CD14-positive monocyte (primary cell): Measurements from ENCODE around the gene LIPG. TPM values are rescaled to one million over a fixed set of nuclear protein-coding genes. Genes with fewer than 3 reads are reported as not detected.

Source experiments
- DNase-seq, 3 donors: peaks; one replicate each; pipeline ENCODE4 v3.0.0-alpha.2; 2011 to 2022
- H2AFZ ChIP-seq: 2 replicates; pipeline ENCODE4 v1.6.0; 2012; ENCODE audit warnings: mild to moderate bottlenecking, low read depth, low read length, inconsistent platforms; ENCODE audit not compliant: insufficient read depth, poor library complexity, severe bottlenecking
- H3K27ac ChIP-seq, 2 donors: 1 replicate in 1 of 2; 2 replicates in 1 of 2; pipeline ENCODE4 v1.5.1; 2012 to 2013; ENCODE audit warnings: low read length in 2 of 2, control low read depth in 1 of 2, inconsistent platforms in 1 of 2, low read depth in 1 of 2, mild to moderate bottlenecking in 1 of 2
- H3K27me3 ChIP-seq, 2 donors: one replicate each; pipeline versions ENCODE4 v1.6.0 to v1.6.1; 2011 to 2013; ENCODE audit warnings: low read length in 2 of 2; ENCODE audit not compliant: control insufficient read depth in 2 of 2, insufficient read depth in 2 of 2
- H3K36me3 ChIP-seq, 2 donors: replicated peaks in 1 of 2; 1 replicate in 1 of 2; 2 replicates in 1 of 2; pipeline versions ENCODE4 v1.5.1 to v1.6.1; 2012 to 2013; ENCODE audit warnings: low read length in 2 of 2, control low read depth in 1 of 2, inconsistent platforms in 1 of 2, mild to moderate bottlenecking in 1 of 2; ENCODE audit not compliant: insufficient read depth in 2 of 2, control insufficient read depth in 1 of 2
- H3K4me1 ChIP-seq, 2 donors: 1 replicate in 1 of 2; 2 replicates in 1 of 2; pipeline versions ENCODE4 v1.5.1 to v1.6.1; 2012 to 2013; ENCODE audit warnings: low read length in 2 of 2, control low read depth in 1 of 2, inconsistent platforms in 1 of 2, mild to moderate bottlenecking in 1 of 2, moderate library complexity in 1 of 2; ENCODE audit not compliant: insufficient read depth in 2 of 2, control insufficient read depth in 1 of 2
- H3K4me2 ChIP-seq: replicated peaks from 2 replicates; pipeline ENCODE3; 2012; ENCODE audit warnings: low read length, moderate library complexity, mild to moderate bottlenecking; ENCODE audit not compliant: poor library complexity, severe bottlenecking; ENCODE audit errors: extremely low read depth
- H3K4me3 ChIP-seq, 3 experiments: fragments of 200-600 bp in 1 of 3; sonication (generic) in 1 of 3; replicated peaks in 1 of 3; 1 replicate in 2 of 3; 2 replicates in 1 of 3; pipeline ENCODE4 v1.5.1; 2011 to 2013; ENCODE audit warnings: low read length in 3 of 3, mild to moderate bottlenecking in 3 of 3, control low read depth in 2 of 3, low read depth in 2 of 3, inconsistent platforms in 1 of 3, moderate library complexity in 1 of 3
- H3K79me2 ChIP-seq: 2 replicates; pipeline ENCODE4 v1.6.0; 2012; ENCODE audit warnings: mild to moderate bottlenecking, control low read depth, inconsistent platforms, low read length, moderate library complexity; ENCODE audit not compliant: insufficient read depth
- H3K9ac ChIP-seq: 2 replicates; pipeline ENCODE4 v1.6.0; 2017; ENCODE audit warnings: low read length, mild to moderate bottlenecking; ENCODE audit not compliant: insufficient read depth, poor library complexity, severe bottlenecking
- H3K9me3 ChIP-seq, 2 donors: replicated peaks in 1 of 2; 1 replicate in 1 of 2; 2 replicates in 1 of 2; pipeline versions ENCODE4 v1.5.1 to v1.6.1; 2012 to 2013; ENCODE audit warnings: low read length in 2 of 2, control low read depth in 1 of 2; ENCODE audit not compliant: control insufficient read depth in 1 of 2, insufficient read depth in 1 of 2
- H4K20me1 ChIP-seq: 2 replicates; pipeline ENCODE4 v1.6.0; 2012; ENCODE audit warnings: mild to moderate bottlenecking, low read length, control low read depth, moderate library complexity; ENCODE audit not compliant: insufficient read depth
- H3K27ac Mint-ChIP-seq, 7 donors: one replicate each; pipeline ENCODE4 v1.8.0; 2020; ENCODE audit warnings: mild to moderate bottlenecking in 7 of 7, mixed read lengths in 7 of 7, moderate library complexity in 6 of 7, inconsistent platforms in 2 of 7
- H3K27me3 Mint-ChIP-seq, 3 donors: one replicate each; pipeline ENCODE4 v1.8.0; 2021 to 2022; ENCODE audit warnings: low read depth in 3 of 3, mild to moderate bottlenecking in 3 of 3, mixed read lengths in 3 of 3, moderate library complexity in 3 of 3, inconsistent platforms in 1 of 3
- H3K36me3 Mint-ChIP-seq, 2 donors: one replicate each; pipeline ENCODE4 v1.8.0; 2020; ENCODE audit warnings: mixed read lengths in 2 of 2, inconsistent platforms in 1 of 2, mild to moderate bottlenecking in 1 of 2
- H3K4me1 Mint-ChIP-seq: one replicate; pipeline ENCODE4 v1.8.0; 2020; ENCODE audit warnings: mild to moderate bottlenecking, mixed read lengths
- H3K4me3 Mint-ChIP-seq, 2 donors: one replicate each; pipeline ENCODE4 v1.8.0; 2020; ENCODE audit warnings: mild to moderate bottlenecking in 2 of 2, mixed read lengths in 2 of 2, moderate library complexity in 1 of 2
- H3K9me3 Mint-ChIP-seq, 7 donors: one replicate each; pipeline ENCODE4 v1.8.0; 2020 to 2022; ENCODE audit warnings: mixed read lengths in 7 of 7, mild to moderate bottlenecking in 6 of 7, moderate library complexity in 6 of 7, inconsistent platforms in 2 of 7
- CTCF ChIP-seq: fragments of 200-600 bp; IDR thresholded peaks from one replicate; pipeline ENCODE4 v1.8.0; 2022; ENCODE audit warnings: antibody characterized with exemption, mild to moderate bottlenecking
- WGBS: methylation state at CpG from one replicate; pipeline ENCODE4 v1.1.5; 2013; ENCODE audit warnings: missing lambda C conversion rate; ENCODE audit not compliant: insufficient coverage; 5-methylcytosine and 5-hydroxymethylcytosine counted together
- intact Hi-C, 2 donors: fragments of 100-400 bp; cut with micrococcal nuclease; formaldehyde crosslinking; loops; one replicate each; pipeline versions ENCODE4 v1.15.0 to v1.15.1; 2023
- polyA plus RNA-seq, 3 donors: library from polyadenylated mRNA; depleted of rRNA in 1 of 3; unstranded in 2 of 3; stranded (reverse) in 1 of 3; fragments of 300-500 nt in 2 of 3; fragments of >200 nt in 1 of 3; fragmentation: Illumina TruSeq in 2 of 3; gene quantifications; 1 replicate in 2 of 3; 2 replicates in 1 of 3; pipeline ENCODE4 v1.2.3, GENCODE V29; 2012 to 2021

Gene LIPG
- polyA plus RNA-seq, 3 donors: not detected

- Mint-ChIP-seq H3K4me1 (peaks cover 9% of the 10 kb centered on the region), H3K27ac (no peak overlapping the region), H3K9me3 (peaks cover 0 to 7% (median 2%) of the 10 kb centered on the region in 7 donors), H3K4me3 (no peak overlapping the region), H3K36me3 (no peaks in the 10 kb centered on the region), H3K27me3 (peaks cover 0 to 8% (median 6%) of the 10 kb centered on the region in 3 donors)
- H4K20me1 ChIP-seq: no peaks in the 10 kb centered on the region
- no peaks in the 10 kb centered on the region for H3K9me3 ChIP-seq
- intact Hi-C loops: no loop called here
- no peak overlapping the region for H3K4me3 ChIP-seq
- H3K27me3 ChIP-seq: no peaks in the 10 kb centered on the region
- WGBS: no CpG with 5 or more reads among the region's 1 CpG
- no peak overlapping the region for H2AFZ ChIP-seq
- no peak overlapping the region for H3K27ac ChIP-seq
- no peak for DNase-seq
- H3K9ac ChIP-seq: no peak overlapping the region
- peaks cover 0 to 4% of the 10 kb centered on the region in 2 donors for H3K4me1 ChIP-seq
- no peaks in the 10 kb centered on the region for H3K36me3 ChIP-seq
- TF ChIP-seq CTCF: no peak
- no peak overlapping the region for H3K4me2 ChIP-seq
- no peaks in the 10 kb centered on the region for H3K79me2 ChIP-seq
These were observed 26.8 kb upstream of the LIPG start for GRCh38 chr18:49534846-49535601.

GRCh38 chr18:49537232-49537896 lies 24.5 kb upstream of the LIPG start:
- no peak overlapping the region for H3K4me3 ChIP-seq
- no peak overlapping the region for H3K9ac ChIP-seq
- no peak overlapping the region for H3K27ac ChIP-seq
- no peak overlapping the region for H3K4me3 Mint-ChIP-seq
- no peak for TF ChIP-seq CTCF
- intact Hi-C loops: no loop called here
- no peaks in the 10 kb centered on the region for H3K36me3 Mint-ChIP-seq
- H3K4me1 Mint-ChIP-seq: no peaks in the 10 kb centered on the region
- no peak overlapping the region for H3K27ac Mint-ChIP-seq
- no peak overlapping the region for H3K4me2 ChIP-seq
- H3K27me3 Mint-ChIP-seq: peaks cover 0 to 8% (median 2%) of the 10 kb centered on the region in 3 donors
- 88% methylated on average over 2 of the region's 6 CpGs for WGBS
- no peaks in the 10 kb centered on the region for H3K27me3 ChIP-seq
- no peaks in the 10 kb centered on the region for H3K36me3 ChIP-seq
- no peaks in the 10 kb centered on the region for H3K9me3 ChIP-seq
- no peaks in the 10 kb centered on the region for H3K4me1 ChIP-seq
- H4K20me1 ChIP-seq: no peaks in the 10 kb centered on the region
- peaks cover 0 to 7% (median 2%) of the 10 kb centered on the region in 7 donors for H3K9me3 Mint-ChIP-seq
- DNase-seq: no peak
- no peak overlapping the region for H2AFZ ChIP-seq
- no peaks in the 10 kb centered on the region for H3K79me2 ChIP-seq
